NCI-H510A treated with DMSO at 0.1 percent for 48 hours (cell line): ENCODE measurements around the gene COLGALT1.

Experiments used
- DNase-seq: peaks from one replicate; lab custom pipeline; 2025; lab: John Stamatoyannopoulos, UW

Gene COLGALT1

DNA sequence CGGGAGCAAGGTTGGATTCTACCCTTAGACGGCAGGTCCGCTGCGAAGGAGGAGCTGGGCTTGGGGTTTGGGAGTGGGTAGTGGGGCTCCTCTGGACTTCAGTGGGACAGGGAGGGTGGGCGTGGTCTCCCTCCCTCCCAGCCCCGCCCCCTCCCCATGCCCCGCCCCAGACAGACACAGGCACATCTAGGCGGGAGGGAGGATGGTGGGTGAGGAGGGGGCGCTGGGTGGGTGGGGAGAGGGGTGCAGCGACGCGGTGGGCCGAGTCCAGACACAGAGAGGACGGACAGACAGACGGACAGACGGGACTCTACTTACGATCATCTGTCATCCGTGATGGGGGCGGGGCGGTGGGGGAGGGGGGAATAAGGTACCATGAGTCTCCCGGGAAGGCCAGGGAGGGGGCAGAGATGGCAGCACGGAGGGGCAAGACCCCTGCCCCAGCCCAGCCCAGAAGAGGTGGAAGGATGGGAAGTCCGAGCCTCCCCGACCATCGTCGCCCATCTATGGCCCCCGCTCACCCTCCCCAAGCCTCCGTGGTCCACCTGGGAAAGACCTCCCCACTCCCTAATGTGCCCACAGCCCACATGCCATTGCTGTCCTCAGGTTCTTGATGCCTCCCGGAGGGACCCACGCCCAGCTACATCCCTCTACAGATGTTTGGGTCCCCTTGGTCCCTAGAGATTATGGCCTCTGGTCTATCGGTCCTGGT, 67.9 kb downstream of the COLGALT1 start:
- DNase-seq: no peak

DNA sequence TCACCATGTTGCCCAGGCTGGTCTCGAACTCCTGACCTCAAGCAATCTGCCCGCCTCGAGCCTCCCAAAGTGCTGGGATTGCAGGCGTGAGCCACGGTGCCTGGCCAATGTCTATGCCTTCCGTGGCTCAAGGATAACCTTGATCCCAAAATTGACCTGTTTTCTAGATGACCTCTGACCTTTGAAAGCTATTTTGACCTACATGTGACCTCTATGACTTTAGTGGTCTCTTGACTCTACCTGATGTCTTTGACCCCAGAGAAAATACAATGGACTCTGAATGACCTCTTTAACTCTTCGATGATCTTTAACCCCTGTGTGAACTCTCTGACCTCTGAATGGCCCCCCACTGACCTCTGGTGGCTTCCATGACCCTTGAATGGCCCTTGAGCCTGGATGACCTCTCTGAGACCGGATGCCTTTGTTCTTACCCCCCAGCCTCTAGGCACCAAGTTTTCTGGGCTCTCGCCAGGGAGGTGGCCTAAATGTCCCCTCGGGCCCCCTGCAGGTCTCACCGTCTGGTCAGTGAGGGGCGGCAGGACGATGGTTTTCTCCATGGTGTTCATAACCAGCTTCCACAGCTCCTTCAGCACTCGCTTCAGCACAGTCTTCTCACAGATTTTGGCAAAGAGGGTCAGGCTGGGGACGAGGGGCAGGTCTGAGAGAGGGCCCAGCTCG, 69.0 kb downstream of the COLGALT1 start:
- no peak for DNase-seq

DNA sequence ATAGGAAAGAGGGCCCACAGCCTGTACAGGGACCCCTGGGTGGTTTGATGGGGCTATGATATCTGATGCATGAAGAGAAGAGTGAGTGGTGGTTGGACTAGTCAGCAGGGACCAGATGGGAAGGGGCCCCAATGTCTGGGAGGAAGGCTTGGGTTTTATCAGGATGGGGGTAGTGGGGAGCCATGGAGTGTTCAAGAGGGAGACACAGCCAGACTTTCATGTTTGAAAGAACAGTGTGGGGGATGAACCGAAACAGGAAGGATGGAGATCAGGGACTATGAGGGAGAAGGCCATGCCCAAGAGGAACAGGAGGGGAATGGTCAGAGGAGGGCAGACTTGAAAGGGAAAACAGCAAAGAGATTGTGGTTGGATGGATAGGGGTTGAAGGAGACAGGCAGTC, 69.6 kb downstream of the COLGALT1 start:
- DNase-seq: no peak

DNA sequence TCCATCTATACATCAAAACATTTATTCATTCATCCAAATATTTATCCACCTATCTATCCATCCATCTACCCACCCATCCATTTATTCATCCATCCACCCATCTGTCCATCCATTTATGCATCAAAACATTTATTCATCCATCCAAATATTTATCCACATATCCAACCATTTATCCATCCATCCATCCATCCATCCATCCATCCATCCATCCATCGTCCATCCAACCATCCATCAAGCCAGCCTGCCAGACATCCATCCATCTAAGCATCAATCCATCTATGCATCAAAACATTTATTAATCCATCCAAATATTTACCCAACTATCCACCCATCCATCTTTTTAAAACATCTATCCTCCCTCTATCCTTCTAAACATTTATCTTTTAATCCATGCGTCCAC, 70.5 kb downstream of the COLGALT1 start:
- no peak for DNase-seq

DNA sequence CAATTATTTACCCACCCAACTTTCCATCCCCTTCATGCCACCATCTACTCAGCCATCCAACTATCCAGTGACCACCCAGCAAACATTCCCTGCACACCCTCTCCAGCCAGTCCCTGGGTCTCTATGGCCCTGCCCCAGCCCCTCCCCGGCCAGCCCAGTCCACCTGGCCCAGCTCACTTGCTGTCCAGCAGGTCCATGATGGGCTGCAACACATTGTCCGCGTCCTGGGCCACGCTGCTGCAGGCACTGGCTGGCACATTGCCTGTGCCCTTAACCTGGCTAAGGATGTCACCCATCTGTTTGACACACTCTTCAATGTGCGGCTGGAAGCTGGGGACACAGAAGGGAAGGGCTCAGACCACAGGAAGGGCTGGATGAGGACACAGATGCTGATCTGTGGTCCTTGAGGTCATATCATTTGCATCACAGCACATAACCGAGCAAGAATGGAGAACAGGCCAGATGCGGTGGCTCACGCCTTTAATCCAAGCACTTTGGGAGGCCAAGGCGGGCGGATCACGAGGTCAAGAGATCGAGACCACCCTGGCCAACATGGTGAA, 71.1 kb downstream of the COLGALT1 start:
- DNase-seq: no peak

DNA sequence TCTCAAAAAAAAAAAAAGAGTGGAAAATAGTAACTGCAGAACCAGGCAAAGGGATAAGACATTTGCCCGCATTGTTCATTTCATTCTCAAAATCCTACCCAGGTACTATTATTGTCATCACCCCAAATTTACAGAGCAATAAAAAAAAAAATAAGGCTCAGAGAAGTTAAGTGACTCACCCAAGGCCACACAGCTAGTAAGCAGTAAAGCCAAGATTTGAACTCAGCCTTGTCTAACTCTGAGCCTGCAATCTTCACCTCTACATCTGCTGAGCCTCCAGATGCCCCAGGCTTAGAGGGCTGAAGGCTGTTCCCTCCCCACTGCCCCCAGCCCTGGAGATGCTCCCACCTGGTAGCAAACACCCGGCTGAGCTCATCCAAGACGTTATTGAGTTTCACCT, 71.7 kb downstream of the COLGALT1 start:
- no peak for DNase-seq

DNA sequence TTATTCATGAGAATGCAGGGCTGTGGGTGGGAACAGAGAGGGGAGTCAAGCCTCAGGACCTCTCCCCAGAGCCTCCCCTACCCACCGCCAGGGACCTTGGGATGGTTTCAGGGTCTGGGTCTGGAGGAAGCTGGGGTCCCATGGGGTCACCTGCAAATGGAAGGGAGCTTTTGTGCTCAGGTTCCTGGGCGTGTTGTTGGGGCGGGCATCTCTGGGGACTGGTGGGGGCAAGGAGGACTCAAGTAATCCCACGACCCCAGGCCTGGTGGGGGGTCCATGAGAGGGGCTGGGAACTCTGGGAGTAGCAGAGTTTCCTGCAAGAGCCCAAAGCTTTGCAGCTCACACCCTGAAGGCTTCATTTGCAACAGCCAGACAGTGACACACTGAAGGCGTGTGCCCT, 72.5 kb downstream of the COLGALT1 start:
- DNase-seq: no peak

DNA sequence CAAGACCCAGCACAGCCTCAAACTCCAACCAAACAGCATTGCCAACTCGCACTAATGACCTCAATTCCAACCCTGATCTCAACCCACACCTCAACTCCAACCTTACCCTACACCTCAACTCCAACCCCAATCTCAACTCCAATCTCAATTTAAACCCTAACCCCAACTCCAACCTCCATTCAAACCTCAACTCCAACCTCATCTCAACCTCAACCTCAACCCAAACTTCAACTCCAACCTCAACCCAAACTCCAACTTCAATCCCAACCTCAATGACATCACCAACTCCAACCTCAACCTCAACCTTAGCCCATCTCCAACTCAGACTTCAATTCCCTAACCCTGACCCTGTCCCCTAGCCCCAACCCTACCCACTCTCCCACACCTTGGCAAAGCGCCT, 74.3 kb downstream of the COLGALT1 start:
- DNase-seq: no peak

DNA sequence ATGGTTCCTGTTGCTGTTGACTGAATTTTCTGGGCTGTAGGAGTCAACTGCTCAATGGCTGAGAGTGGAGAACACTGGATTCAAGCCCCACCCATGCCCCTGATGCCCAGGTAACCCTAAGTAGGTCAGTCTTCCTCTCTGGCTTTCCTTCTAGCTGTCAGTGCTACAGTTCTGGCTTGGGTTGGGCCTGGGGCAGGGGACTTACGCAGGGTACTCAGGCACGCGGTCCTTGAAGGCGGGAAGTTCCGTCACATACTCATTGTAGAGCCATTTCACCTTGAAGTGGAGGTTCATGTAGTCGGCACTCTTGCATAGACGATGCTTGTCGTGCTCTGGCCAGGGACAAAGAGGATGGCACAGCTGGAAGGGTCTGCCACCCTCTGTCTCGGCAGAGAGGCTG, 77.1 kb downstream of the COLGALT1 start:
- DNase-seq: no peak
